ENCODE measurements around the gene EQTN.

EQTN gene

GRCh38 chr9:27297050-27297449 lies at the start of gene EQTN:
Gene EQTN (minus strand): TSS chr9:27297150. CDS start chr9:27297055, 95 bp downstream.
- no peak for DNase-seq

GRCh38 chr9:27344776-27345175 lies 47.8 kb upstream of the EQTN start:
- DNase-seq = no peak

- DNase-seq = no peak
Observed at GRCh38 chr9:27341545-27342294, 44.8 kb upstream of the EQTN start.

- no peak for DNase-seq
Observed at GRCh38 chr9:27340961-27341511, 44.1 kb upstream of the EQTN start.

GRCh38 chr9:27340285-27340674 lies 43.3 kb upstream of the EQTN start:
- no peak for DNase-seq

DNA sequence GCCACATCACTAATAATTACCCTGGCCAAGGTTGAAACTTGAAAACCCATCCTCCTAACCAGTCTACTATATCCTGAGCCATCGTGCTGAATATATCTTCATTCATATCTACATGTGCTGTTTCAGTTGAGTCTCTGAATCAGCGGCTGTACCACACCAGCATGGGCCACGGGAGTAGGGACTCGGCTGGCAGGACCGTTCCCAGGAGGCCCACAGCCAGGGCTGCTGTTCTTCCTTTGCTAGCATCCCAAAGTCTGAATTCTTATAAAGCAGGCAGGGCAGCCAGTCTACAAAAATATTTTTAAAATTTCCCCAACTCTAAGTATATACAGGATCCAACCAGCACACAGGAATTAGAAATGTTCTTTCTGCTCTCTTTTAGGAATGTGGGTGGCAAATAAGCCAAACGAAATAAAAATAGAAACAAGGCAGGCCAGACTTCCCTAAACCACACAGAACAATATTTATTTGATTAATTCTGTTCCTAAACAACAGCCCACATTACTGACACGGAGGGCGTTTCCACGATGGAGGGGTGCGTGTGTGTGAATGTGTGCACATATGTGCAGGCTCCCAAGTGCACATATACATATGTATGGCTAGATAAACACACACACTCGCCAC lies 42.8 kb upstream of the EQTN start:
- DNase-seq = no peak

GRCh38 chr9:27338527-27338903 lies 41.6 kb upstream of the EQTN start:
- no peak for DNase-seq

DNA sequence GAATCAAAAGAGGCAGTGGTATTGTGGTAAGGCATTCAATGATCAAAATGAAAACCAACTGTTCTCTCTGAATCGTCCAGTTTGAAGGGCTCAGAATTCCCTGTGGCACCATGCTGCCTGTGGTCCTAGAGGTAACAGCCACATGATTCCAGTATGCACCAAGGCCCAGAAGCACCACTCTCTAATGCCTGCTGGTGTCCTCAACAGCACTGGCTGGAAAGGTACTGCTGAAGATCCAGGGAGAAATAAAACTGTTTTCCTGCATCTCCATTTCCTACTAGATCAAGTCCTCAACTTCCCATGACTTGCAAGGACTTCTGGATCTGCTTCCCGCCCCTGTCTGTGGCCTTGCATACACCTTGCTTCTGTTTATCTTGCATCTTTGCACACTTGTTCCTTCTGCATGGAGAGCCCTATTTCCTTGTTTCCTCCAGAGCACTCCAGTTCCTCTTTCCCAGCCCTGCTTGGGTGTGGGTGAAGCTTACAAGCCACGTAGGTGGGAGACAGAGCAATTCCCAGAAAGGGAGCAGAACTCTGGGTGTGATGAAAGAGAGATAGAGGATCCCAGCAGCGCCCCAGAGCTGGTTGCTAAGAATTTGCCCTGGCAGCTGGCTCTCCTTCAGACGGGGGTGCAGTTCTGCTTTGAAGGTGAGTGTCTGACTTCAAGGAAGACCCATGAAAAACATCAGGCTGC lies 41.0 kb upstream of the EQTN start:
- DNase-seq = no peak

- DNase-seq = no peak
Observed at GRCh38 chr9:27337236-27337635, 40.3 kb upstream of the EQTN start.

DNA sequence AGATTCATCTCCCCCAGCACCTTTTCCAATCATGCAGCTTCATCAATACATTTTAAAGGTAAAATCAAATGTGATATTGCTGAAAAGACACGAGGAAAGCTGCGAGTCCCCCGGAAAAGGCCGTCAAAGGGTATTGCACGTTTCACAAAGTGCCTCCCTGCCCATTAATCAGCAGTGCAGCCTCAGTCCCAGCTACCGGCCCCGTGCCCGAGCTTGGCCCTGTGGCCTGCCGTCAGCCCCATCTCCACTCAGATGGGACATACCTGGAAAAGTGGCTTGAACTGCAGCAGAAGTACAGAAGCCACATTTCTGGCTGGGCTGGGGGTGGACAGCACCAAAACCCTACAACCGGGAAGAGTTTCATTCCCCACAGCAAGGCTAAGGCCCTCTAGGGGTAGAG lies 39.9 kb upstream of the EQTN start:
- no peak for DNase-seq

DNA sequence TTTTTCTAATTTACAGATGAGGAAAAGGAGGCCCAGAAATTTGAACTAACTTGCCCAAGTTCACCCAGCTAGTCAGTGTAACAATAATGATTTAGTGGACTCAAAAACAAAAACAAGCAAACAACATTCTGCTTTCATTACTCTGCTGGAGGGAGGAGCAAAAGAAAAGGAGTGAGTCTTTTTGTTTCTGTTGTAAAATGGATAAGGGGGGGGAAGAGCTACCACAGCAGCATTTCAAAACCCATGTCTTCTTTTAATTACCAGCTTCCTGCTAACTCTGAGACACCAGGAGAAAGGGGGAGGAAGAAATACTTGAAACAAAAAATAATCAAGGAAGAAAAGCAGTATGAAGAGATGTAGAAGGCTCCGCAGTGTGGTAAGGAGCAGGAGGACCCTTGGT lies 39.2 kb upstream of the EQTN start:
- no peak for DNase-seq

DNA sequence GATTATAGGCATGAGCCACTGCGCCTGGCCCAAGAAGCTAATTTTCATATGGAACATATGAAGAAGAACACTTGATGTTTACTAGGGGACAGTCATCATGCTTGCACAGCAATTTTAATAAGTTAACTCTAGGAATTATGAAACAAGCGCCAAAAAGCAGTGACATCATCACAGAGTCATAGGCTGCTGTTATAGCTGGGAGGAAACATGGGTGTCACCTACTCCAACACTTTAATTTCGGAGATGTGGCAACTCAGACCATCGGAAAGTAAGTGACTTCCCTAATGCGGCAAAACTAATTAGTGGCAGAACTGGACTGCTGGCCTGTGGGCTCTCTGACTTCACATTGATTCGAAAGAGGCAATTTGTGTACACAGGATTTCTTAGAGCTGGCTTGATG lies 38.1 kb upstream of the EQTN start:
- no peak for DNase-seq

- DNase-seq = peak; percentile 40
Observed at GRCh38 chr9:27333241-27334052, 36.5 kb upstream of the EQTN start.

GRCh38 chr9:27331393-27331792 lies 34.4 kb upstream of the EQTN start:
- no peak for DNase-seq

DNA sequence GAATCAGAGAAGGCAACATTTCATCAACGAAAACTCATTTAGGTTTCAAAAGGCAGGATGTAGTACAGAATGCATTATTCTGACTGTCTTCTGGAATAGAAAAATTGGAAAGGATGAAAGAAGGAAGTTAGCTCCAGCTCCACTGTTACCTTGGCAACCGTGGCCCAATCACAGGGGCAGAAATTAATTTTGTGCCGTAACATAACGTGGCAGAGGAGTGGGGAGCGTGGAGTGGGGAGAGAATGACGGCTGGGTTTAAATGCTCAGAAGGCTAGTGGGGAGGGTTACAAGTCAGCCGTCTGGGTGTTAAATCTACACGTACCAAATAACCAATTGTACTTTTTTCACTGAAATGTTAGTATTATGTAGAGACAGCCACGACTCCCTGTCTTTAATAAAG lies 32.3 kb upstream of the EQTN start:
- DNase-seq = no peak

GRCh38 chr9:27328483-27328882 lies 31.5 kb upstream of the EQTN start:
- no peak for DNase-seq

DNA sequence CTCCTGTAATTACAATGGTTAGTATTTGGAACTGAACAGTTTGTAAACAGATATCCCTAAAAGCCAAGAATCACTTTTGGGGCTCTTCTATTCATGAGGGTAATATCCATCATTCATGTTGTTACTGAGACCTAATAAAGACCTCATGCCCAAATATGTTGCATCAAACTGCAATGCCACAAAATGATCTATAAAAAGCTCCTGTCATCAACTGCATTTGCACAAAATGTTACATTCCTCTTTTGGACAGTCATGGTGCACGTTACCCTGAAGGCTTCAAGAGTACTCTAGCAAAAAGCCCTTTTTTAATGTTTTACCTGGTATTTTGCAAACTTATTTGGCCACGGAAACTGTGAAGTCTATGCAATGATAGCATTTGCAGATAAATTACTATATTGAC lies 14.2 kb upstream of the EQTN start:
- no peak for DNase-seq

- DNase-seq = no peak
Observed at GRCh38 chr9:27310582-27310981, 13.6 kb upstream of the EQTN start.

DNA sequence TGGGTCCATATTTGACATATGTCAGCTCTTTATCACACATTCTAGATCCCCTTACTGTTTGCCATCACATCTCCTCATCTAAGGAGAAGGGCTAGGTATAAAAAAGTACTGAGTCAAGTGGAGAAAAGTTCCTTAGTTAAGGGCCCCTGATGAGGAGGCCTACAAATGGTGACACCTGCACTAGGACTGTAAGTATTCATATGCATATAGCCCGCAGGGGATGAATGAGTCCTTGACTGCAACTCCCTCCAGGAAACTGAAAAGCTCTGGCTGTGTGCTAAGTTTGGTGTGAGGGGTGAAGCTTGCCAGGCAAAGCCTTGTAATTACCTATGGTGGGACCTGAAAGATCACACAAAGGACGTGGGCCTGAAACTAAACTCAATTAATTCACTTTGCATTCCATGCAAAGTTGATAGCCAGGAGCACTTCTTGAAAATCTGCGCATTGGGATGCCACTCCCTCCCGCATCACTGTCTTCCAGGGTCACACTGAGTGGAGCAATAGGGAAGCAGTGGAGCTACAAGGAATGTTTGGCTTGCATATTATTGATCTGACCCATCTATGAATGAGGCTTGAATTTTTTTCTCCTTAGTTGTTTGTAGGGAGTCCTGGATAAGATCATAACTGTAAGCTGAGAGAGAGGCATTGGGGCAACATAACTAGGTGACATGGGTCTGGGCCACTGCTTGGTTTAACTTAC lies 11.9 kb upstream of the EQTN start:
- no peak for DNase-seq

- no peak for DNase-seq
Observed at GRCh38 chr9:27304521-27304920, 7.6 kb upstream of the EQTN start.

GRCh38 chr9:27303219-27303618 lies 6.3 kb upstream of the EQTN start:
- DNase-seq = no peak

GRCh38 chr9:27293996-27294395 lies 3.0 kb downstream of the EQTN start:
- DNase-seq = no peak
